ENCODE results near the gene CWF19L2. TPM values are rescaled to one million over a fixed set of nuclear protein-coding genes. Genes with fewer than 3 reads are reported as not detected.

Gene CWF19L2
- total and polyA plus RNA-seq, 2 experiments from 2014 or later = 20.3 to 27.2 TPM

GRCh38 chr11:107478922-107479321 lies 21.3 kb upstream of the CWF19L2 start:
- Mint-ChIP-seq H3K4me3 (no peak overlapping the region), H3K27me3 (ENCODE audit: insufficient read depth, low read depth, poor library complexity) (no peaks in the 10 kb centered on the region), H3K9me3 (no peaks in the 10 kb centered on the region), H3K36me3 (ENCODE audit: low read depth) (no peaks in the 10 kb centered on the region), H3K4me1 (no peaks in the 10 kb centered on the region), H3K27ac (no peak overlapping the region)
- Histone ChIP-seq H2AFZ (no peak overlapping the region), H3K36me3 (ENCODE audit: insufficient read depth) (no peaks in the 10 kb centered on the region), H3K4me1 (ENCODE audit: insufficient read depth) (no peaks in the 10 kb centered on the region), H3K79me2 (replicated peaks; ENCODE audit: insufficient read depth) (no peaks in the 10 kb centered on the region), H3K4me2 (no peak overlapping the region), H4K20me1 (replicated peaks; ENCODE audit: insufficient read depth) (no peaks in the 10 kb centered on the region), H3K27ac (ENCODE audit: low read depth) (no peak overlapping the region), H3K27me3 (ENCODE audit: insufficient read depth) (no peaks in the 10 kb centered on the region), H3F3A (replicated peaks; ENCODE audit: low read depth) (no peaks in the 10 kb centered on the region), H3K9me2 (ENCODE audit: insufficient read depth) (no peaks in the 10 kb centered on the region), H3K4me3 (no peak overlapping the region)
- DNase-seq (ENCODE audit: low spot score) = no peak
- ATAC-seq = no peak
- no peak for TF ChIP-seq ZNF331 (CRISPR knock-in tag; IDR thresholded peaks at IDR 0.05; ENCODE audit: low read depth)
- TF ChIP-seq STAT1 (IDR thresholded peaks at IDR 0.05; ENCODE audit: unreplicated experiment) = no peak
- TF ChIP-seq CREB1 (CRISPR knock-in tag; IDR thresholded peaks at IDR 0.05; ENCODE audit: low read depth) = no peak
- no peak for TF ChIP-seq EZH2phosphoT487 (IDR thresholded peaks at IDR 0.05; ENCODE audit: unreplicated experiment)
- no peak for TF ChIP-seq ETS1 (IDR thresholded peaks at IDR 0.05)
- no peak for TF ChIP-seq NANOG (IDR thresholded peaks at IDR 0.05; ENCODE audit: borderline replicate concordance)
- no peak for TF ChIP-seq ZNF462 (CRISPR knock-in tag; IDR thresholded peaks at IDR 0.05)
- no peak for TF ChIP-seq JUNB (IDR thresholded peaks at IDR 0.05; ENCODE audit: unreplicated experiment)
- no peak for TF ChIP-seq CTCF (conservative IDR thresholded peaks at IDR 0.05; ENCODE audit: low read depth in 2 of 2)
- TF ChIP-seq ZNF114 (CRISPR knock-in tag; IDR thresholded peaks at IDR 0.05) = no peak
- TF ChIP-seq REST (IDR thresholded peaks at IDR 0.05; ENCODE audit: unreplicated experiment) = no peak
- TF ChIP-seq POLR2AphosphoS5 (IDR thresholded peaks at IDR 0.05; ENCODE audit: low read depth) = no peak
- no peak for TF ChIP-seq EZH2 (IDR thresholded peaks at IDR 0.05; ENCODE audit: low read depth, unreplicated experiment)

All from GM23338 (cell line).